Measurements from ENCODE around the gene AKR7A2. TPM values are rescaled to one million over a fixed set of nuclear protein-coding genes. Genes with fewer than 3 reads are reported as not detected.

Gene AKR7A2
- total RNA-seq, 1 donor from 2014 or later, result 63.8 TPM

DNA sequence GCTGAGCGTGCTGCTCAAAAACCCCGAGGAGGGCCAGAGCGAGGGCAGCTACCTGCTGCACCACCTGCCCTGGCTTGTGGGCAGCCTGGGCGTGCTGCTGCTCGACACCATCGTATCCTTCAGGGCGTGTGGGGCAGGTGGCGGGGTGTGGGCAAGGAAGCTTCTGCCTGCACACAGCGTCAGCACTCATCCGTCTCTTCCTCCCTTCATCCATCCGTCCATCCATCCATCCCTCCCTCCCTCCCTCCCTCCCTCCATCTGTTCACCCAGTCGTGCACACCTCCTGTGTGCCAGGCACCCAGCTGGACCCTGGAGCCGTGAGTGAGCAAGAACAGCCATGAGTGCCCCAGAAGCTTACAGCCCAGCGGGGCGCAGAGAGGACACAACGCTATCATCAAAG is 15.4 kb upstream of the AKR7A2 start:
- Histone ChIP-seq H3K36me3 (peaks cover 0 to 43% of the 10 kb centered on the region in 2 donors), H3K4me3 (no peak overlapping the region), H3K27me3 (no peaks in the 10 kb centered on the region), H3K9me3 (no peaks in the 10 kb centered on the region), H3K27ac (no peak overlapping the region), H3K4me1 (no peaks in the 10 kb centered on the region)
- DNase-seq (ENCODE audit: extremely low spot score in 2 of 2), result no peak
- intact Hi-C loops (cut with DNase I), result no loop called here
- no peak for TF ChIP-seq POLR2AphosphoS5 (IDR thresholded peaks at IDR 0.05; ENCODE audit: insufficient read depth in 1 of 2, low read depth in 1 of 2)
- TF ChIP-seq, protein P1, sequence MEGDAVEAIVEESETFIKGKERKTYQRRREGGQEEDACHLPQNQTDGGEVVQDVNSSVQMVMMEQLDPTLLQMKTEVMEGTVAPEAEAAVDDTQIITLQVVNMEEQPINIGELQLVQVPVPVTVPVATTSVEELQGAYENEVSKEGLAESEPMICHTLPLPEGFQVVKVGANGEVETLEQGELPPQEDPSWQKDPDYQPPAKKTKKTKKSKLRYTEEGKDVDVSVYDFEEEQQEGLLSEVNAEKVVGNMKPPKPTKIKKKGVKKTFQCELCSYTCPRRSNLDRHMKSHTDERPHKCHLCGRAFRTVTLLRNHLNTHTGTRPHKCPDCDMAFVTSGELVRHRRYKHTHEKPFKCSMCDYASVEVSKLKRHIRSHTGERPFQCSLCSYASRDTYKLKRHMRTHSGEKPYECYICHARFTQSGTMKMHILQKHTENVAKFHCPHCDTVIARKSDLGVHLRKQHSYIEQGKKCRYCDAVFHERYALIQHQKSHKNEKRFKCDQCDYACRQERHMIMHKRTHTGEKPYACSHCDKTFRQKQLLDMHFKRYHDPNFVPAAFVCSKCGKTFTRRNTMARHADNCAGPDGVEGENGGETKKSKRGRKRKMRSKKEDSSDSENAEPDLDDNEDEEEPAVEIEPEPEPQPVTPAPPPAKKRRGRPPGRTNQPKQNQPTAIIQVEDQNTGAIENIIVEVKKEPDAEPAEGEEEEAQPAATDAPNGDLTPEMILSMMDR (IDR thresholded peaks at IDR 0.05), result no peak
- TF ChIP-seq POLR2A (IDR thresholded peaks at IDR 0.05), result no peak

DNA sequence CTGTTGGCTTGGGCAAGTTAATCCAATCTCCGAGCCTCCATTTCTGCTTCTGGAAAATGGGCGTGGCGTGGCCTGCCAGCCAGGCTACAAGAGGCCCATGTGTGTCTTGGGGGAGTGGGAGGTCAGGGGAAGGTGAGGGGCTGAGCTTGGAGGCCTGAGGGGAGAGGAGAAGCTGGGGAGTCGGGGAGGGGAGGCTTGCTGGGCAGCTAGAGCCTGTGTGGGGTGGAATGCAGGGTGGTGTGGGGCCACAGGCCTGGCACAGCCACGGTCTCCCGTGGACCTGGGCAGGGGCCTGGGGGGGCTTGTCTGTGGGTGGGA is 14.8 kb upstream of the AKR7A2 start:
- H3K27ac ChIP-seq, result no peak overlapping the region
- DNase-seq (ENCODE audit: extremely low spot score in 2 of 2), result no peak
- H3K9me3 ChIP-seq, result no peaks in the 10 kb centered on the region
- H3K27me3 ChIP-seq, result no peaks in the 10 kb centered on the region
- intact Hi-C loops (cut with DNase I), result no loop called here
- H3K4me1 ChIP-seq, result no peaks in the 10 kb centered on the region
- H3K4me3 ChIP-seq, result no peak overlapping the region
- peaks cover 0 to 43% of the 10 kb centered on the region in 2 donors for H3K36me3 ChIP-seq
- TF ChIP-seq, protein P1 (IDR thresholded peaks at IDR 0.05), result no peak
- TF ChIP-seq POLR2AphosphoS5 (IDR thresholded peaks at IDR 0.05; ENCODE audit: insufficient read depth in 1 of 2, low read depth in 1 of 2) (no peak), POLR2A (IDR thresholded peaks at IDR 0.05) (no peak)

DNA sequence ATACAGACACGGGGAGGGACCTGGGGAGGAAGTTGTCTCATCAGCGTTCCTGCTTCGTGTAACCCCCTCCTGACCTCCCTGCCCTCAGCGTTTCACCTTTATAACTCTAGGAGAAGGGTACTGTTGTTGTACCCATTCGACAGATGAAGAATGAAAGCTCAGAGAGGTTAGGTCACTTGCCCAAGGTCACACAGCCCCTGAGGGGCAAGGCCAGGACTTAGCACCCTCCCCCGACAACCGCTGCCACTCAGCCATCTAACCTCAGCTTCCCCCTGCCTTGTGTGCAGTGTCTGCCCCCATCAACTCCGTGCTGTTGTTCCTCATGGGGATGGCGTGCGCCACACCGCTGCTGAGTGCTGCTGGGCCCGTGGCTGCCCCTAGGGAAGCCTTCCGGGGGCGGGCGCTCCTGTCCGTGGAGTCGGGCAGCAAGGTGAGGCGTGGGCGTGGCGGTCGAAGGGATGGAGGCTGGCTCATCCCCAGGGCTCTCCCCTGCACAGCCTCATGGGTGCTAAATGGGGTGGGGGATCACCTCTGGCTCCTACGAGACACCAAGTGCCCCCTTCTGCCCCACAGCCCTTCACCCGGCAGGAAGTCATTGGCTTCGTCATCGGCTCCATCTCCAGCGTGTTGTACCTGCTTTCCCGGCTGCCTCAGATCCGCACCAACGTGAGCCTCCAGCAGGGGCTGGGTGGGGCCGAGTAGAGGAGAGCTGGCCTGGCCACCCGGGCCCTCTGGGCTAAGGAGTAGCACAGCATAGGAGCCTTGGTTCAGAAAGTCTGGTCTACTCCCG is 14.2 kb upstream of the AKR7A2 start:
- Histone ChIP-seq H3K9me3 (no peaks in the 10 kb centered on the region), H3K27me3 (no peaks in the 10 kb centered on the region), H3K4me1 (no peaks in the 10 kb centered on the region), H3K4me3 (no peak overlapping the region), H3K27ac (no peak overlapping the region), H3K36me3 (peaks cover 0 to 43% of the 10 kb centered on the region in 2 donors)
- TF ChIP-seq, protein P1 (IDR thresholded peaks at IDR 0.05), result no peak
- TF ChIP-seq POLR2A (IDR thresholded peaks at IDR 0.05) (no peak), POLR2AphosphoS5 (IDR thresholded peaks at IDR 0.05; ENCODE audit: insufficient read depth in 1 of 2, low read depth in 1 of 2) (no peak)
- no peak for DNase-seq (ENCODE audit: extremely low spot score in 2 of 2)
- intact Hi-C loops (cut with DNase I), result no loop called here

GRCh38 chr1:19325368-19325957 is 13.5 kb upstream of the AKR7A2 start:
- Histone ChIP-seq H3K9me3 (no peaks in the 10 kb centered on the region), H3K4me1 (no peaks in the 10 kb centered on the region), H3K27ac (no peak overlapping the region), H3K36me3 (peaks cover 0 to 43% of the 10 kb centered on the region in 2 donors), H3K27me3 (no peaks in the 10 kb centered on the region), H3K4me3 (no peak overlapping the region)
- TF ChIP-seq POLR2AphosphoS5 (IDR thresholded peaks at IDR 0.05; ENCODE audit: insufficient read depth in 1 of 2, low read depth in 1 of 2) (no peak), POLR2A (IDR thresholded peaks at IDR 0.05) (no peak)
- no peak for DNase-seq (ENCODE audit: extremely low spot score in 2 of 2)
- intact Hi-C loops (cut with DNase I), result no loop called here

- intact Hi-C loops (cut with DNase I), result no loop called here
- no peak overlapping the region for H3K4me3 ChIP-seq
- H3K27ac ChIP-seq, result no peak overlapping the region
- no peaks in the 10 kb centered on the region for H3K4me1 ChIP-seq
- no peak for TF ChIP-seq POLR2AphosphoS5 (IDR thresholded peaks at IDR 0.05; ENCODE audit: insufficient read depth in 1 of 2, low read depth in 1 of 2)
- TF ChIP-seq, protein P1 (IDR thresholded peaks at IDR 0.05), result no peak
- no peak for DNase-seq (ENCODE audit: extremely low spot score in 2 of 2)
- peaks cover 0 to 43% of the 10 kb centered on the region in 2 donors for H3K36me3 ChIP-seq
- no peaks in the 10 kb centered on the region for H3K27me3 ChIP-seq
- no peaks in the 10 kb centered on the region for H3K9me3 ChIP-seq
These were observed 12.7 kb upstream of the AKR7A2 start for GRCh38 chr1:19324665-19324990.

Data from vagina (tissue), 2 donors.